Measurements from ENCODE around the gene CNOT3.

GRCh38 chr19:54155694-54156093 is 18.1 kb downstream of the CNOT3 start:
- TF ChIP-seq, protein P1, sequence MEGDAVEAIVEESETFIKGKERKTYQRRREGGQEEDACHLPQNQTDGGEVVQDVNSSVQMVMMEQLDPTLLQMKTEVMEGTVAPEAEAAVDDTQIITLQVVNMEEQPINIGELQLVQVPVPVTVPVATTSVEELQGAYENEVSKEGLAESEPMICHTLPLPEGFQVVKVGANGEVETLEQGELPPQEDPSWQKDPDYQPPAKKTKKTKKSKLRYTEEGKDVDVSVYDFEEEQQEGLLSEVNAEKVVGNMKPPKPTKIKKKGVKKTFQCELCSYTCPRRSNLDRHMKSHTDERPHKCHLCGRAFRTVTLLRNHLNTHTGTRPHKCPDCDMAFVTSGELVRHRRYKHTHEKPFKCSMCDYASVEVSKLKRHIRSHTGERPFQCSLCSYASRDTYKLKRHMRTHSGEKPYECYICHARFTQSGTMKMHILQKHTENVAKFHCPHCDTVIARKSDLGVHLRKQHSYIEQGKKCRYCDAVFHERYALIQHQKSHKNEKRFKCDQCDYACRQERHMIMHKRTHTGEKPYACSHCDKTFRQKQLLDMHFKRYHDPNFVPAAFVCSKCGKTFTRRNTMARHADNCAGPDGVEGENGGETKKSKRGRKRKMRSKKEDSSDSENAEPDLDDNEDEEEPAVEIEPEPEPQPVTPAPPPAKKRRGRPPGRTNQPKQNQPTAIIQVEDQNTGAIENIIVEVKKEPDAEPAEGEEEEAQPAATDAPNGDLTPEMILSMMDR (IDR thresholded peaks at IDR 0.05), result no peak
- TF ChIP-seq POLR2A (IDR thresholded peaks at IDR 0.05), result no peak

Measured in adrenal gland (tissue), 5 donors.